ENCODE data around the gene USP4. TPM values are rescaled to one million over a fixed set of nuclear protein-coding genes. Genes with fewer than 3 reads are reported as not detected.

USP4 gene
- polyA plus RNA-seq, 3 donors: 68.6 to 125 (median 78.9) TPM

DNA sequence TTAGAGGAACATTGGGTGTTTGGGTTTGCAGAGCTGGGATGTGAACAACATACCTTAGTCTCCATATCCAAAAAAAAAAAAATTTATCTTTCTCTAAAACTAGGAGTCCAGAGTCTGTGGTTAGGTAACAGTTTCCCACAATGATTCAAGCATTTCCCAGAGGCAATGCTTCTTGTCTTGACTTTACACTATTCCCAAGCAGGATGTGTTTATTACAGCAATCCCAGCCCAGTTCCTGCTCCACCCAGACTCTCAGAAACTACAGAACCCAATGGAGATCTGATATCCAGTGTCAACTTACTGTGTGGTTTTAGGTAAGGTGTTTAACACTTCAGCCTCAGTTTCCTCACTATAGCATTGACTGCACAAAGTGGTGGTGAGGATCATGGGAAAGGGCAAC lies 60.5 kb downstream of the USP4 start:
- Mint-ChIP-seq H3K27me3 (ENCODE audit: low read depth in 3 of 3) (peaks cover 0 to 2% (median 0%) of the 10 kb centered on the region in 3 donors), H3K4me3 (no peak overlapping the region), H3K4me1 (peaks cover 25% of the 10 kb centered on the region), H3K36me3 (peaks cover 53 to 72% of the 10 kb centered on the region in 2 donors), H3K9me3 (peaks cover 0 to 5% (median 0%) of the 10 kb centered on the region in 7 donors), H3K27ac (peak overlapping the region in 2 of 7 donors; percentile 32 to 45)
- intact Hi-C loops (cut with micrococcal nuclease): loop anchor here in 1 of 2 donors (5.0 kb wide), 1 partner anchor 107 kb away; the partner anchor contains the start of gene KLHDC8B
- Histone ChIP-seq H3K27ac (ENCODE audit: low read depth in 1 of 2, low read length in 2 of 2) (no peak overlapping the region), H3K4me2 (replicated peaks; ENCODE audit: extremely low read depth, low read length, poor library complexity, severe bottlenecking) (no peak overlapping the region), H4K20me1 (ENCODE audit: insufficient read depth, low read length) (peaks cover 4% of the 10 kb centered on the region), H3K4me3 (replicated peaks in 1 of 3; ENCODE audit: low read depth in 2 of 3, low read length in 3 of 3) (no peak overlapping the region), H3K4me1 (ENCODE audit: control insufficient read depth in 1 of 2, insufficient read depth in 2 of 2, low read length in 2 of 2) (peaks cover 21 to 25% of the 10 kb centered on the region in 2 donors), H3K9me3 (replicated peaks in 1 of 2; ENCODE audit: control insufficient read depth in 1 of 2, insufficient read depth in 1 of 2, low read length in 2 of 2) (no peaks in the 10 kb centered on the region), H3K27me3 (ENCODE audit: control insufficient read depth in 2 of 2, insufficient read depth in 2 of 2, low read length in 2 of 2) (no peaks in the 10 kb centered on the region), H3K79me2 (ENCODE audit: insufficient read depth, low read length) (no peaks in the 10 kb centered on the region), H2AFZ (ENCODE audit: insufficient read depth, low read depth, low read length, poor library complexity, severe bottlenecking) (no peak overlapping the region), H3K9ac (ENCODE audit: insufficient read depth, low read length, poor library complexity, severe bottlenecking) (no peak overlapping the region), H3K36me3 (replicated peaks in 1 of 2; ENCODE audit: control insufficient read depth in 1 of 2, insufficient read depth in 2 of 2, low read length in 2 of 2) (peaks cover 49 to 68% of the 10 kb centered on the region in 2 donors)
- TF ChIP-seq, protein P1, sequence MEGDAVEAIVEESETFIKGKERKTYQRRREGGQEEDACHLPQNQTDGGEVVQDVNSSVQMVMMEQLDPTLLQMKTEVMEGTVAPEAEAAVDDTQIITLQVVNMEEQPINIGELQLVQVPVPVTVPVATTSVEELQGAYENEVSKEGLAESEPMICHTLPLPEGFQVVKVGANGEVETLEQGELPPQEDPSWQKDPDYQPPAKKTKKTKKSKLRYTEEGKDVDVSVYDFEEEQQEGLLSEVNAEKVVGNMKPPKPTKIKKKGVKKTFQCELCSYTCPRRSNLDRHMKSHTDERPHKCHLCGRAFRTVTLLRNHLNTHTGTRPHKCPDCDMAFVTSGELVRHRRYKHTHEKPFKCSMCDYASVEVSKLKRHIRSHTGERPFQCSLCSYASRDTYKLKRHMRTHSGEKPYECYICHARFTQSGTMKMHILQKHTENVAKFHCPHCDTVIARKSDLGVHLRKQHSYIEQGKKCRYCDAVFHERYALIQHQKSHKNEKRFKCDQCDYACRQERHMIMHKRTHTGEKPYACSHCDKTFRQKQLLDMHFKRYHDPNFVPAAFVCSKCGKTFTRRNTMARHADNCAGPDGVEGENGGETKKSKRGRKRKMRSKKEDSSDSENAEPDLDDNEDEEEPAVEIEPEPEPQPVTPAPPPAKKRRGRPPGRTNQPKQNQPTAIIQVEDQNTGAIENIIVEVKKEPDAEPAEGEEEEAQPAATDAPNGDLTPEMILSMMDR (IDR thresholded peaks at IDR 0.05): no peak
- no peak for DNase-seq

DNA sequence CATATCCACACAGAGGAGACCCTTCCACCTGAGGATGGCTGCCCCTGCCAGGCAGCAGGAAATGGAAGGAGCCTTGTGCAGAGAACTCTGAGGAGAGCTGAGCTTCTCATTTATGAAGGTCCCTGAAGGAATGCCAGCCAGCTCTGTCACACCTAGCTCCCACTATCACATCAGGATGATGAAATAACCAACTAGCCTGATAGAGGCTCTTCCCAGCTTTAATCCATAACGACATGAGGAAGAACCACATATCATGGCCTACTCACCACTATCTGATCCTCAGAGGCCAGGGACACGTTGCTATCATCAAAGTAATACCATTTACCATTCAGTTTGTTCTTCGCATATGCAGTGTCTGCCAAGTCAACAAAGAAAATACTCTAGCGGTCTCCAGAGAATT lies 61.3 kb downstream of the USP4 start:
- H3K79me2 ChIP-seq (ENCODE audit: insufficient read depth, low read length): no peaks in the 10 kb centered on the region
- Mint-ChIP-seq H3K4me1 (peaks cover 25% of the 10 kb centered on the region), H3K27ac (peak overlapping the region in 1 of 7 donors; percentile 8), H3K4me3 (no peak overlapping the region), H3K36me3 (peaks cover 45 to 68% of the 10 kb centered on the region in 2 donors), H3K9me3 (peaks cover 0 to 5% (median 0%) of the 10 kb centered on the region in 7 donors), H3K27me3 (ENCODE audit: low read depth in 3 of 3) (peaks cover 0 to 2% (median 0%) of the 10 kb centered on the region in 3 donors)
- no peaks in the 10 kb centered on the region for H3K27me3 ChIP-seq (ENCODE audit: control insufficient read depth in 2 of 2, insufficient read depth in 2 of 2, low read length in 2 of 2)
- intact Hi-C loops (cut with micrococcal nuclease): loop anchor here in 1 of 2 donors (5.0 kb wide), 1 partner anchor 106 kb away; the partner anchor contains the start of gene KLHDC8B
- 74% methylated on average over 2 of the region's 4 CpGs for WGBS (ENCODE audit: insufficient coverage)
- H4K20me1 ChIP-seq (ENCODE audit: insufficient read depth, low read length): peaks cover 4% of the 10 kb centered on the region
- no peak overlapping the region for H3K27ac ChIP-seq (ENCODE audit: low read depth in 1 of 2, low read length in 2 of 2)
- H3K4me3 ChIP-seq (replicated peaks in 1 of 3; ENCODE audit: low read depth in 2 of 3, low read length in 3 of 3): no peak overlapping the region
- H3K4me1 ChIP-seq (ENCODE audit: control insufficient read depth in 1 of 2, insufficient read depth in 2 of 2, low read length in 2 of 2): peaks cover 21 to 25% of the 10 kb centered on the region in 2 donors
- no peak overlapping the region for H3K9ac ChIP-seq (ENCODE audit: insufficient read depth, low read length, poor library complexity, severe bottlenecking)
- H3K36me3 ChIP-seq (replicated peaks in 1 of 2; ENCODE audit: control insufficient read depth in 1 of 2, insufficient read depth in 2 of 2, low read length in 2 of 2): peaks cover 41 to 63% of the 10 kb centered on the region in 2 donors
- H3K9me3 ChIP-seq (replicated peaks in 1 of 2; ENCODE audit: control insufficient read depth in 1 of 2, insufficient read depth in 1 of 2, low read length in 2 of 2): no peaks in the 10 kb centered on the region
- TF ChIP-seq, protein P1 (IDR thresholded peaks at IDR 0.05): no peak
- no peak overlapping the region for H3K4me2 ChIP-seq (replicated peaks; ENCODE audit: extremely low read depth, low read length, poor library complexity, severe bottlenecking)
- H2AFZ ChIP-seq (ENCODE audit: insufficient read depth, low read depth, low read length, poor library complexity, severe bottlenecking): no peak overlapping the region
- no peak for DNase-seq

Measured in CD14-positive monocyte (primary cell).